Peyer's patch (tissue), 4 donors: ENCODE measurements around the gene NRXN3.

Experiments
- POLR2A ChIP-seq, 2 donors: fragments of 450-650 bp; IDR thresholded peaks; one replicate each; pipeline ENCODE4 v1.5.1; 2017; ENCODE audit warnings: antibody characterized with exemption in 2 of 2, mild to moderate bottlenecking in 2 of 2, moderate library complexity in 2 of 2
- TF ChIP-seq, protein P1 (sequence below), 6 experiments: fragments of 450-650 bp in 4 of 6; fragments of 200-600 bp in 2 of 6; sonication (generic) in 1 of 6; IDR thresholded peaks; one replicate each; pipeline ENCODE4 v1.5.1; 2017 to 2019; ENCODE audit warnings: antibody characterized with exemption in 6 of 6, mild to moderate bottlenecking in 3 of 6, moderate library complexity in 1 of 6

DNA sequence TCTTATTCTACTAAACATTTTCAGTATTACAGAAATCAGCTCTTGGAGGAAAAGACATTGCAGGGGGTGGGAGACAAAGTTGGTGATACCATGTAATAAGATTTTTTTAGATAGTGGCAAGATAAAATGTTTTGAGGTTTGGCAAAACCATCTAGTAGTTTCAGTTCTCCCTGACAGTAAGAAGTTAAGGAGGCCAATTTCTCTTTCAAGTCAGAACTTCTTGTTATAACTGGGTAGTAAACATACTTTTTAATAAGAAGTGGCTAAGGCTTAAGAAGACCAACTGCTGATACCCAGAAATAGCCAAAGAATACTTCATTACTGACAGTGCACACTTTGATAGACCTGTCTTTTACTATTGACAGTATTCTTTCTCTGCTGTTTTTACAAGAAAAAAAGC lies 1588.8 kb downstream of the NRXN3 start:
- TF ChIP-seq, protein P1, sequence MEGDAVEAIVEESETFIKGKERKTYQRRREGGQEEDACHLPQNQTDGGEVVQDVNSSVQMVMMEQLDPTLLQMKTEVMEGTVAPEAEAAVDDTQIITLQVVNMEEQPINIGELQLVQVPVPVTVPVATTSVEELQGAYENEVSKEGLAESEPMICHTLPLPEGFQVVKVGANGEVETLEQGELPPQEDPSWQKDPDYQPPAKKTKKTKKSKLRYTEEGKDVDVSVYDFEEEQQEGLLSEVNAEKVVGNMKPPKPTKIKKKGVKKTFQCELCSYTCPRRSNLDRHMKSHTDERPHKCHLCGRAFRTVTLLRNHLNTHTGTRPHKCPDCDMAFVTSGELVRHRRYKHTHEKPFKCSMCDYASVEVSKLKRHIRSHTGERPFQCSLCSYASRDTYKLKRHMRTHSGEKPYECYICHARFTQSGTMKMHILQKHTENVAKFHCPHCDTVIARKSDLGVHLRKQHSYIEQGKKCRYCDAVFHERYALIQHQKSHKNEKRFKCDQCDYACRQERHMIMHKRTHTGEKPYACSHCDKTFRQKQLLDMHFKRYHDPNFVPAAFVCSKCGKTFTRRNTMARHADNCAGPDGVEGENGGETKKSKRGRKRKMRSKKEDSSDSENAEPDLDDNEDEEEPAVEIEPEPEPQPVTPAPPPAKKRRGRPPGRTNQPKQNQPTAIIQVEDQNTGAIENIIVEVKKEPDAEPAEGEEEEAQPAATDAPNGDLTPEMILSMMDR (IDR thresholded peaks at IDR 0.05): no peak
- no peak for TF ChIP-seq POLR2A (IDR thresholded peaks at IDR 0.05)
